Left ventricle myocardium inferior (tissue), 1 donor: ENCODE data around the gene ZNF195. TPM values are rescaled to one million over a fixed set of nuclear protein-coding genes. Genes with fewer than 3 reads are reported as not detected.

ENCODE experiments used
- DNase-seq: peaks from one replicate; pipeline ENCODE4 v3.0.0-alpha.2; 2020
- H3K27ac ChIP-seq: fragments of 200-600 bp; replicated peaks from 2 replicates; pipeline ENCODE4 v1.8.0; 2021
- H3K27me3 ChIP-seq: fragments of 200-600 bp; 2 replicates; pipeline ENCODE4 v1.8.0; 2021; ENCODE audit warnings: low read depth
- H3K36me3 ChIP-seq: fragments of 200-600 bp; 2 replicates; pipeline ENCODE4 v1.8.0; 2021
- H3K4me1 ChIP-seq: fragments of 200-600 bp; 2 replicates; pipeline ENCODE4 v1.8.0; 2021
- H3K4me3 ChIP-seq: fragments of 200-600 bp; 2 replicates; pipeline ENCODE4 v1.8.0; 2021; ENCODE audit warnings: mild to moderate bottlenecking, moderate library complexity
- H3K9me3 ChIP-seq: fragments of 200-600 bp; replicated peaks from 2 replicates; pipeline ENCODE4 v1.8.0; 2021
- intact Hi-C: fragments of 100-400 bp; cut with micrococcal nuclease; formaldehyde crosslinking; loops from one replicate; pipeline ENCODE4 v1.11.0; 2022
- total RNA-seq: library from RNA; stranded (reverse); fragmentation: NEBNext Ultra II Directional; extraction: Animal tissue kit (Norgen Biotek cat#: 25700); gene quantifications from one replicate; pipeline ENCODE4 v1.2.1, GENCODE V29; 2021
- TF ChIP-seq, protein P1 (sequence below): fragments of 200-600 bp; IDR thresholded peaks from 2 replicates; pipeline ENCODE4 v1.8.0; 2021; ENCODE audit warnings: antibody characterized with exemption, mild to moderate bottlenecking, borderline replicate concordance
- donor health status: DM: no; HTN: yes; CAD: no; lungs with severe emphysema.

Gene ZNF195
- total RNA-seq, 1 donor from 2014 or later: 8.2 TPM

GRCh38 chr11:3356858-3357257 is 22.1 kb downstream of the ZNF195 start:
- no peak for DNase-seq
- H3K9me3 ChIP-seq: peaks cover 100% of the 10 kb centered on the region
- intact Hi-C loops: no loop called here
- peaks cover 55% of the 10 kb centered on the region for H3K36me3 ChIP-seq
- no peak overlapping the region for H3K27ac ChIP-seq
- H3K4me3 ChIP-seq: no peak overlapping the region
- H3K27me3 ChIP-seq: no peaks in the 10 kb centered on the region
- H3K4me1 ChIP-seq: no peaks in the 10 kb centered on the region
- TF ChIP-seq, protein P1, sequence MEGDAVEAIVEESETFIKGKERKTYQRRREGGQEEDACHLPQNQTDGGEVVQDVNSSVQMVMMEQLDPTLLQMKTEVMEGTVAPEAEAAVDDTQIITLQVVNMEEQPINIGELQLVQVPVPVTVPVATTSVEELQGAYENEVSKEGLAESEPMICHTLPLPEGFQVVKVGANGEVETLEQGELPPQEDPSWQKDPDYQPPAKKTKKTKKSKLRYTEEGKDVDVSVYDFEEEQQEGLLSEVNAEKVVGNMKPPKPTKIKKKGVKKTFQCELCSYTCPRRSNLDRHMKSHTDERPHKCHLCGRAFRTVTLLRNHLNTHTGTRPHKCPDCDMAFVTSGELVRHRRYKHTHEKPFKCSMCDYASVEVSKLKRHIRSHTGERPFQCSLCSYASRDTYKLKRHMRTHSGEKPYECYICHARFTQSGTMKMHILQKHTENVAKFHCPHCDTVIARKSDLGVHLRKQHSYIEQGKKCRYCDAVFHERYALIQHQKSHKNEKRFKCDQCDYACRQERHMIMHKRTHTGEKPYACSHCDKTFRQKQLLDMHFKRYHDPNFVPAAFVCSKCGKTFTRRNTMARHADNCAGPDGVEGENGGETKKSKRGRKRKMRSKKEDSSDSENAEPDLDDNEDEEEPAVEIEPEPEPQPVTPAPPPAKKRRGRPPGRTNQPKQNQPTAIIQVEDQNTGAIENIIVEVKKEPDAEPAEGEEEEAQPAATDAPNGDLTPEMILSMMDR: no peak

- no peak overlapping the region for H3K4me3 ChIP-seq
- no peak for DNase-seq
- H3K4me1 ChIP-seq: no peaks in the 10 kb centered on the region
- intact Hi-C loops: no loop called here
- H3K27ac ChIP-seq: no peak overlapping the region
- peaks cover 17% of the 10 kb centered on the region for H3K36me3 ChIP-seq
- TF ChIP-seq, protein P1: no peak
- H3K27me3 ChIP-seq: no peaks in the 10 kb centered on the region
- H3K9me3 ChIP-seq: peaks cover 72% of the 10 kb centered on the region
Observed at GRCh38 chr11:3353066-3353465, 25.9 kb downstream of the ZNF195 start.

DNA sequence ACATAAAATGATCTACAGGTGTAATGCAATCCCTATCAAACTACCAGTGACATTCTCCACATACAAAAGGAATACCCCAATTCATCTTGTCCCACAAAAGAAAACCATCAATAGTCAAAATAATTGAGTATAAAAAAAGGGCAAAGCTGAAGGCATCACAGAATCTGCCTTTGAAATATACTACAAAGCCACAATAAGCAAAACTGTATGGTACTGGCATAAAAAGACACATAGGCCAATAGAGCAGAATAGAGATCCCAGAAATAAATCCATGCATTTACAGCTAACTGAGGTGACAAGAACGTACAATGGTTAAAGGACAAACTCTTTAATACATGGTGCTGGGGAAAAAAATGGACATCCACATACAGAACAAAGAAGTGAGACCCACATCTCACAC is 31.8 kb downstream of the ZNF195 start:
- H3K36me3 ChIP-seq: no peaks in the 10 kb centered on the region
- H3K9me3 ChIP-seq: peaks cover 28% of the 10 kb centered on the region
- H3K27me3 ChIP-seq: peaks cover 9% of the 10 kb centered on the region
- no peak overlapping the region for H3K4me3 ChIP-seq
- DNase-seq: no peak
- no peaks in the 10 kb centered on the region for H3K4me1 ChIP-seq
- no peak overlapping the region for H3K27ac ChIP-seq
- intact Hi-C loops: loop anchor here (10.0 kb wide), 1 partner anchor 58 kb away; no protein-coding TSS in a partner anchor
- TF ChIP-seq, protein P1: no peak

GRCh38 chr11:3346587-3346986 is 32.4 kb downstream of the ZNF195 start:
- H3K4me1 ChIP-seq: no peaks in the 10 kb centered on the region
- TF ChIP-seq, protein P1: no peak
- intact Hi-C loops: loop anchor here (10.0 kb wide), 1 partner anchor 58 kb away; no protein-coding TSS in a partner anchor

GRCh38 chr11:3345736-3346135 is 33.2 kb downstream of the ZNF195 start:
- no peak overlapping the region for H3K27ac ChIP-seq
- H3K36me3 ChIP-seq: no peaks in the 10 kb centered on the region
- peaks cover 18% of the 10 kb centered on the region for H3K9me3 ChIP-seq
- TF ChIP-seq, protein P1: no peak
- no peak for DNase-seq
- intact Hi-C loops: loop anchor here (10.0 kb wide), 1 partner anchor 59 kb away; no protein-coding TSS in a partner anchor
- no peaks in the 10 kb centered on the region for H3K4me1 ChIP-seq
- H3K4me3 ChIP-seq: no peak overlapping the region
- peaks cover 15% of the 10 kb centered on the region for H3K27me3 ChIP-seq

More at GRCh38 chr11:3346587-3346986, 32.4 kb downstream of the ZNF195 start:
- Histone ChIP-seq H3K36me3 (no peaks in the 10 kb centered on the region), H3K27ac (no peak overlapping the region), H3K27me3 (peaks cover 9% of the 10 kb centered on the region), H3K9me3 (peaks cover 23% of the 10 kb centered on the region), H3K4me3 (no peak overlapping the region)
- no peak for DNase-seq
